Measurements from ENCODE around the gene B4GALT2. TPM values are rescaled to one million over a fixed set of nuclear protein-coding genes. Genes with fewer than 3 reads are reported as not detected.

B4GALT2 gene
- total and polyA plus RNA-seq, 9 of the 15 experiments (the other 6 are each of a cell fraction or from before 2014, with no cell fraction given) = 1.3 to 86.8 (median 43.8) TPM

GRCh38 chr1:44029911-44030604 is 51.0 kb downstream of the B4GALT2 start (continued):
- peak in 1 of 3 experiments; percentile 86; a peak in 1 of 6 replicates for TF ChIP-seq ZBTB11 (CRISPR knock-in tag; IDR thresholded peaks at IDR 0.05)
- TF ChIP-seq ZZZ3 (IDR thresholded peaks at IDR 0.05) = no peak
- TF ChIP-seq RB1 (IDR thresholded peaks at IDR 0.05; ENCODE audit: low read depth) = peak; percentile 70; the same call in 1 of the 2 replicates
- peak; percentile 37 for TF ChIP-seq SUPT5H (IDR thresholded peaks at IDR 0.05)
- no peak for TF ChIP-seq ZFP1 (CRISPR knock-in tag; IDR thresholded peaks at IDR 0.05)
- no peak for TF ChIP-seq ZNF668 (CRISPR knock-in tag; IDR thresholded peaks at IDR 0.05)
- TF ChIP-seq HDAC2 (IDR thresholded peaks at IDR 0.05) = no peak; the same call in 1 of the 2 replicates
- TF ChIP-seq, protein P1, sequence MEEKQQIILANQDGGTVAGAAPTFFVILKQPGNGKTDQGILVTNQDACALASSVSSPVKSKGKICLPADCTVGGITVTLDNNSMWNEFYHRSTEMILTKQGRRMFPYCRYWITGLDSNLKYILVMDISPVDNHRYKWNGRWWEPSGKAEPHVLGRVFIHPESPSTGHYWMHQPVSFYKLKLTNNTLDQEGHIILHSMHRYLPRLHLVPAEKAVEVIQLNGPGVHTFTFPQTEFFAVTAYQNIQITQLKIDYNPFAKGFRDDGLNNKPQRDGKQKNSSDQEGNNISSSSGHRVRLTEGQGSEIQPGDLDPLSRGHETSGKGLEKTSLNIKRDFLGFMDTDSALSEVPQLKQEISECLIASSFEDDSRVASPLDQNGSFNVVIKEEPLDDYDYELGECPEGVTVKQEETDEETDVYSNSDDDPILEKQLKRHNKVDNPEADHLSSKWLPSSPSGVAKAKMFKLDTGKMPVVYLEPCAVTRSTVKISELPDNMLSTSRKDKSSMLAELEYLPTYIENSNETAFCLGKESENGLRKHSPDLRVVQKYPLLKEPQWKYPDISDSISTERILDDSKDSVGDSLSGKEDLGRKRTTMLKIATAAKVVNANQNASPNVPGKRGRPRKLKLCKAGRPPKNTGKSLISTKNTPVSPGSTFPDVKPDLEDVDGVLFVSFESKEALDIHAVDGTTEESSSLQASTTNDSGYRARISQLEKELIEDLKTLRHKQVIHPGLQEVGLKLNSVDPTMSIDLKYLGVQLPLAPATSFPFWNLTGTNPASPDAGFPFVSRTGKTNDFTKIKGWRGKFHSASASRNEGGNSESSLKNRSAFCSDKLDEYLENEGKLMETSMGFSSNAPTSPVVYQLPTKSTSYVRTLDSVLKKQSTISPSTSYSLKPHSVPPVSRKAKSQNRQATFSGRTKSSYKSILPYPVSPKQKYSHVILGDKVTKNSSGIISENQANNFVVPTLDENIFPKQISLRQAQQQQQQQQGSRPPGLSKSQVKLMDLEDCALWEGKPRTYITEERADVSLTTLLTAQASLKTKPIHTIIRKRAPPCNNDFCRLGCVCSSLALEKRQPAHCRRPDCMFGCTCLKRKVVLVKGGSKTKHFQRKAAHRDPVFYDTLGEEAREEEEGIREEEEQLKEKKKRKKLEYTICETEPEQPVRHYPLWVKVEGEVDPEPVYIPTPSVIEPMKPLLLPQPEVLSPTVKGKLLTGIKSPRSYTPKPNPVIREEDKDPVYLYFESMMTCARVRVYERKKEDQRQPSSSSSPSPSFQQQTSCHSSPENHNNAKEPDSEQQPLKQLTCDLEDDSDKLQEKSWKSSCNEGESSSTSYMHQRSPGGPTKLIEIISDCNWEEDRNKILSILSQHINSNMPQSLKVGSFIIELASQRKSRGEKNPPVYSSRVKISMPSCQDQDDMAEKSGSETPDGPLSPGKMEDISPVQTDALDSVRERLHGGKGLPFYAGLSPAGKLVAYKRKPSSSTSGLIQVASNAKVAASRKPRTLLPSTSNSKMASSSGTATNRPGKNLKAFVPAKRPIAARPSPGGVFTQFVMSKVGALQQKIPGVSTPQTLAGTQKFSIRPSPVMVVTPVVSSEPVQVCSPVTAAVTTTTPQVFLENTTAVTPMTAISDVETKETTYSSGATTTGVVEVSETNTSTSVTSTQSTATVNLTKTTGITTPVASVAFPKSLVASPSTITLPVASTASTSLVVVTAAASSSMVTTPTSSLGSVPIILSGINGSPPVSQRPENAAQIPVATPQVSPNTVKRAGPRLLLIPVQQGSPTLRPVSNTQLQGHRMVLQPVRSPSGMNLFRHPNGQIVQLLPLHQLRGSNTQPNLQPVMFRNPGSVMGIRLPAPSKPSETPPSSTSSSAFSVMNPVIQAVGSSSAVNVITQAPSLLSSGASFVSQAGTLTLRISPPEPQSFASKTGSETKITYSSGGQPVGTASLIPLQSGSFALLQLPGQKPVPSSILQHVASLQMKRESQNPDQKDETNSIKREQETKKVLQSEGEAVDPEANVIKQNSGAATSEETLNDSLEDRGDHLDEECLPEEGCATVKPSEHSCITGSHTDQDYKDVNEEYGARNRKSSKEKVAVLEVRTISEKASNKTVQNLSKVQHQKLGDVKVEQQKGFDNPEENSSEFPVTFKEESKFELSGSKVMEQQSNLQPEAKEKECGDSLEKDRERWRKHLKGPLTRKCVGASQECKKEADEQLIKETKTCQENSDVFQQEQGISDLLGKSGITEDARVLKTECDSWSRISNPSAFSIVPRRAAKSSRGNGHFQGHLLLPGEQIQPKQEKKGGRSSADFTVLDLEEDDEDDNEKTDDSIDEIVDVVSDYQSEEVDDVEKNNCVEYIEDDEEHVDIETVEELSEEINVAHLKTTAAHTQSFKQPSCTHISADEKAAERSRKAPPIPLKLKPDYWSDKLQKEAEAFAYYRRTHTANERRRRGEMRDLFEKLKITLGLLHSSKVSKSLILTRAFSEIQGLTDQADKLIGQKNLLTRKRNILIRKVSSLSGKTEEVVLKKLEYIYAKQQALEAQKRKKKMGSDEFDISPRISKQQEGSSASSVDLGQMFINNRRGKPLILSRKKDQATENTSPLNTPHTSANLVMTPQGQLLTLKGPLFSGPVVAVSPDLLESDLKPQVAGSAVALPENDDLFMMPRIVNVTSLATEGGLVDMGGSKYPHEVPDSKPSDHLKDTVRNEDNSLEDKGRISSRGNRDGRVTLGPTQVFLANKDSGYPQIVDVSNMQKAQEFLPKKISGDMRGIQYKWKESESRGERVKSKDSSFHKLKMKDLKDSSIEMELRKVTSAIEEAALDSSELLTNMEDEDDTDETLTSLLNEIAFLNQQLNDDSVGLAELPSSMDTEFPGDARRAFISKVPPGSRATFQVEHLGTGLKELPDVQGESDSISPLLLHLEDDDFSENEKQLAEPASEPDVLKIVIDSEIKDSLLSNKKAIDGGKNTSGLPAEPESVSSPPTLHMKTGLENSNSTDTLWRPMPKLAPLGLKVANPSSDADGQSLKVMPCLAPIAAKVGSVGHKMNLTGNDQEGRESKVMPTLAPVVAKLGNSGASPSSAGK (IDR thresholded peaks at IDR 0.05) = no peak
- TF ChIP-seq, protein P2, sequence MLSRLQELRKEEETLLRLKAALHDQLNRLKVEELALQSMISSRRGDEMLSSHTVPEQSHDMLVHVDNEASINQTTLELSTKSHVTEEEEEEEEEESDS (CRISPR knock-in tag; IDR thresholded peaks at IDR 0.05) = no peak
- TF ChIP-seq ZNF197 (CRISPR knock-in tag; IDR thresholded peaks at IDR 0.05; ENCODE audit: low read depth) = 0 out of 2 replicates have a peak, but pooled peaks have one; percentile 49
- TF ChIP-seq NCOA4 (IDR thresholded peaks at IDR 0.05; ENCODE audit: partially characterized antibody) = no peak
- TF ChIP-seq TOE1 (IDR thresholded peaks at IDR 0.05; ENCODE audit: borderline replicate concordance) = no peak; the same call in 1 of the 2 replicates
- TF ChIP-seq TOE1 (CRISPR knock-in tag; IDR thresholded peaks at IDR 0.05; ENCODE audit: borderline replicate concordance, low read depth) = no peak

Data from K562 (cell line).